ENCODE results near the gene HACE1.
"Not testable (repeated sequence)": the region's sequence is repeated elsewhere in the genome, so short reads cannot be mapped to it uniquely, and the experiment has no call there.

Gene HACE1

DNA sequence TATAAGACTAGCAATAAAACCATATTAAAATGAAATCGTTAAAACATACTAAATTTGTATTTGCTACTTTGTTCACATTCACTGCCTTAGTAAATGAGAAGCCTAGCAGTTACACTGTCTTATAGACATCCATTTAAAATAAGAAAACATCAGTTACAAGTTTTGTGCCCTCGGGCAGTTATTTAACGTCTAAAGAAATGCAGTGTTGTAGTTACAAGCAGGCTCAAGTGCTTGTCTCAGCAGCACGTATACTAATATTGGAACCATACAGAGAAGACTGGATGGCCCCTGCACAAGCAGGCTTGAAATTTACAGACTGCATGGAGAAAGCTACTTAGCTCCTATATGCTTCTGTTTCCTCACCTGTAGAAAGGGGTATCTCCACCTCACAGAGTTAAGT lies 93.1 kb downstream of the HACE1 start:
- H3K36me3 ChIP-seq (ENCODE audit: insufficient read depth): no peaks in the 10 kb centered on the region
- no peaks in the 10 kb centered on the region for H4K20me1 ChIP-seq (ENCODE audit: insufficient read depth)
- no peak overlapping the region for H3K4me3 ChIP-seq (IDR thresholded peaks at IDR 0.05; ENCODE audit: insufficient read depth, low read depth, low read length)
- no peaks in the 10 kb centered on the region for H3K79me2 ChIP-seq (ENCODE audit: insufficient read depth, low read depth)
- H3K27ac ChIP-seq: no peak overlapping the region
- no peak overlapping the region for H2AFZ ChIP-seq (ENCODE audit: low read depth)
- TF ChIP-seq CTCF (conservative IDR thresholded peaks at IDR 0.05; ENCODE audit: low read depth, low read length): no peak
- no peak overlapping the region for H3K4me2 ChIP-seq
- H3K27me3 ChIP-seq (ENCODE audit: insufficient read depth, low read depth): no peaks in the 10 kb centered on the region
- H3K9ac ChIP-seq: no peak overlapping the region
- H3K4me1 ChIP-seq (ENCODE audit: low read depth, poor library complexity, severe bottlenecking): no peaks in the 10 kb centered on the region

- Histone ChIP-seq H3K27me3 (ENCODE audit: insufficient read depth, low read depth) (no peaks in the 10 kb centered on the region), H3K27ac (no peak overlapping the region), H3K4me3 (IDR thresholded peaks at IDR 0.05; ENCODE audit: insufficient read depth, low read depth, low read length) (no peak overlapping the region), H2AFZ (ENCODE audit: low read depth) (no peak overlapping the region), H3K79me2 (ENCODE audit: insufficient read depth, low read depth) (no peaks in the 10 kb centered on the region), H3K4me1 (ENCODE audit: low read depth, poor library complexity, severe bottlenecking) (no peaks in the 10 kb centered on the region), H3K4me2 (no peak overlapping the region), H3K36me3 (ENCODE audit: insufficient read depth) (no peaks in the 10 kb centered on the region), H4K20me1 (ENCODE audit: insufficient read depth) (no peaks in the 10 kb centered on the region), H3K9ac (no peak overlapping the region)
- TF ChIP-seq CTCF (conservative IDR thresholded peaks at IDR 0.05; ENCODE audit: low read depth, low read length): no peak
Measured at GRCh38 chr6:104754788-104755409, 104.8 kb downstream of the HACE1 start.

- Histone ChIP-seq H2AFZ (ENCODE audit: low read depth) (no peak overlapping the region), H3K4me2 (no peak overlapping the region), H3K79me2 (ENCODE audit: insufficient read depth, low read depth) (no peaks in the 10 kb centered on the region), H3K36me3 (ENCODE audit: insufficient read depth) (no peaks in the 10 kb centered on the region), H3K9ac (no peak overlapping the region), H3K4me3 (IDR thresholded peaks at IDR 0.05; ENCODE audit: insufficient read depth, low read depth, low read length) (no peak overlapping the region), H3K27me3 (ENCODE audit: insufficient read depth, low read depth) (no peaks in the 10 kb centered on the region), H4K20me1 (ENCODE audit: insufficient read depth) (no peaks in the 10 kb centered on the region), H3K27ac (no peak overlapping the region), H3K4me1 (ENCODE audit: low read depth, poor library complexity, severe bottlenecking) (no peaks in the 10 kb centered on the region)
- TF ChIP-seq CTCF (conservative IDR thresholded peaks at IDR 0.05; ENCODE audit: low read depth, low read length): no peak
Measured at GRCh38 chr6:104753251-104753650, 106.5 kb downstream of the HACE1 start.

- no peak overlapping the region for H3K4me3 ChIP-seq (IDR thresholded peaks at IDR 0.05; ENCODE audit: insufficient read depth, low read depth, low read length)
- no peak overlapping the region for H2AFZ ChIP-seq (ENCODE audit: low read depth)
- H3K36me3 ChIP-seq (ENCODE audit: insufficient read depth): no peaks in the 10 kb centered on the region
- H3K4me1 ChIP-seq (ENCODE audit: low read depth, poor library complexity, severe bottlenecking): no peaks in the 10 kb centered on the region
- H3K27ac ChIP-seq: no peak overlapping the region
- no peak overlapping the region for H3K9ac ChIP-seq
- no peak for TF ChIP-seq CTCF (conservative IDR thresholded peaks at IDR 0.05; ENCODE audit: low read depth, low read length)
- H4K20me1 ChIP-seq (ENCODE audit: insufficient read depth): no peaks in the 10 kb centered on the region
- H3K27me3 ChIP-seq (ENCODE audit: insufficient read depth, low read depth): no peaks in the 10 kb centered on the region
- no peak overlapping the region for H3K4me2 ChIP-seq
- no peaks in the 10 kb centered on the region for H3K79me2 ChIP-seq (ENCODE audit: insufficient read depth, low read depth)
Measured at GRCh38 chr6:104750449-104750848, 109.3 kb downstream of the HACE1 start.

GRCh38 chr6:104739124-104739523 lies 120.6 kb downstream of the HACE1 start:
- H3K9ac ChIP-seq; H2AFZ ChIP-seq (ENCODE audit: low read depth); H3K4me1 ChIP-seq (ENCODE audit: low read depth, poor library complexity, severe bottlenecking); H3K27ac ChIP-seq; H3K79me2 ChIP-seq (ENCODE audit: insufficient read depth, low read depth); H3K4me3 ChIP-seq (IDR thresholded peaks at IDR 0.05; ENCODE audit: insufficient read depth, low read depth, low read length); H3K36me3 ChIP-seq (ENCODE audit: insufficient read depth); H4K20me1 ChIP-seq (ENCODE audit: insufficient read depth); H3K27me3 ChIP-seq (ENCODE audit: insufficient read depth, low read depth); H3K4me2 ChIP-seq: not testable (repeated sequence)

DNA sequence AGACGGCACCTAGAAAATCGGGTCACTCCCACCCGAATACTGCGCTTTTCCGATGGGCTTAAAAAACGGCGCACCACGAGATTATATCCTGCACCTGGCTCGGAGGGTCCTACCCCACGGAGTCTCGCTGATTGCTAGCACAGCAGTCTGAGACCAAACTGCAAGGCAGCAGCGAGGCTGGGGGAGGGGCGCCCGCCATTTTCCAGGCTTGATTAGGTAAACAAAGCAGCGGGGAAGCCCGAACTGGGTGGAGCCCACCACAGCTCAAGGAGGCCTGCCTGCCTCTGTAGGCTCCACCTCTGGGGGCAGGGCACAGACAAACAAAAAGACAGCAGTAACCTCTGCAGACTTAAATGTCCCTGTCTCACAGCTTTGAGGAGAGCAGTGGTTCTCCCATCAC lies 122.2 kb downstream of the HACE1 start:
- not testable (repeated sequence) for H3K27me3 ChIP-seq (ENCODE audit: insufficient read depth, low read depth); H2AFZ ChIP-seq (ENCODE audit: low read depth); H3K4me3 ChIP-seq (IDR thresholded peaks at IDR 0.05; ENCODE audit: insufficient read depth, low read depth, low read length); H3K4me2 ChIP-seq; H3K27ac ChIP-seq; H3K9ac ChIP-seq; H4K20me1 ChIP-seq (ENCODE audit: insufficient read depth); H3K79me2 ChIP-seq (ENCODE audit: insufficient read depth, low read depth); H3K4me1 ChIP-seq (ENCODE audit: low read depth, poor library complexity, severe bottlenecking); H3K36me3 ChIP-seq (ENCODE audit: insufficient read depth)
